H1 (cell line): Measurements from ENCODE around the gene FMNL2. TPM values are rescaled to one million over a fixed set of nuclear protein-coding genes. Genes with fewer than 3 reads are reported as not detected.

Experiments
- CTBP2 ChIP-seq: IDR thresholded peaks from 2 replicates; pipeline ENCODE4 v1.7.0; 2011; ENCODE audit warnings: borderline replicate concordance, mild to moderate bottlenecking, moderate library complexity, mixed read lengths, low read length; ENCODE audit not compliant: insufficient read depth, insufficient read length
- HDAC2 ChIP-seq, 2 experiments: fragments of 300-600 bp in 1 of 2; sonication (generic) in 1 of 2; IDR thresholded peaks; 2 replicates each; pipeline ENCODE4 v1.6.1; 2011 to 2012; ENCODE audit warnings: low read depth in 2 of 2, low read length in 2 of 2, mild to moderate bottlenecking in 2 of 2, moderate library complexity in 2 of 2, borderline replicate concordance in 1 of 2, inconsistent platforms in 1 of 2
- MAFK ChIP-seq: IDR thresholded peaks from 2 replicates; pipeline ENCODE4 v1.6.1; 2012; ENCODE audit warnings: low read depth, mild to moderate bottlenecking, improper control_type of control experiment, low read length
- RBBP5 ChIP-seq: IDR thresholded peaks from 2 replicates; pipeline ENCODE4 v1.7.1; 2012; ENCODE audit warnings: low read depth, mild to moderate bottlenecking, inconsistent platforms, low read length, moderate library complexity, borderline replicate concordance
- RFX5 ChIP-seq: IDR thresholded peaks from 2 replicates; pipeline ENCODE4 v1.6.1; 2011; ENCODE audit warnings: low read depth, low read length, improper control_type of control experiment, borderline replicate concordance
- SIX5 ChIP-seq: IDR thresholded peaks from 2 replicates; pipeline ENCODE4 v1.6.1; 2011; ENCODE audit warnings: mild to moderate bottlenecking, low read depth, low read length
- TEAD4 ChIP-seq: IDR thresholded peaks from 2 replicates; pipeline ENCODE4 v1.6.1; 2012; ENCODE audit warnings: low read depth, low read length, inconsistent platforms, mixed read lengths
- polyA plus RNA-seq, 7 experiments: library from polyadenylated mRNA; depleted of rRNA in 3 of 7; stranded (reverse) in 5 of 7; unstranded in 2 of 7; fragments of >200 nt in 5 of 7; fragments of 200-250 nt in 2 of 7; gene quantifications; 1 replicate in 5 of 7; 2 replicates in 1 of 7; 4 replicates in 1 of 7; pipeline versions ENCODE4 v1.2.1 to v1.2.3, GENCODE V29; 2011 to 2013; ENCODE audit warnings: missing spikeins in 2 of 7, mixed read lengths in 2 of 7
- total RNA-seq: library from RNA; stranded (reverse); fragmentation: NEBNext Ultra II Directional; extraction: Animal tissue kit (Norgen Biotek cat#: 25700); gene quantifications from 2 replicates; pipeline ENCODE4 v1.2.1, GENCODE V29; 2021

Gene FMNL2
- total and polyA plus RNA-seq, 2 of the 8 experiments (the other 6 are each of a cell fraction or from before 2014, with no cell fraction given), result 15.5 to 45.1 TPM

GRCh38 chr2:152563764-152564163 is 228.8 kb downstream of the FMNL2 start (continued):
- no peak for TF ChIP-seq TEAD4
- no peak for TF ChIP-seq RBBP5
- no peak for TF ChIP-seq MAFK
- no peak for TF ChIP-seq SIX5
- TF ChIP-seq RFX5, result no peak
- TF ChIP-seq HDAC2 (IDR thresholded peaks at IDR 0.05; ENCODE audit: borderline replicate concordance in 1 of 2, low read depth in 2 of 2, low read length in 2 of 2), result no peak
- no peak for TF ChIP-seq CTBP2
